Neural cell (in vitro differentiated cells): ENCODE measurements around the gene ADAM10. TPM values are rescaled to one million over a fixed set of nuclear protein-coding genes. Genes with fewer than 3 reads are reported as not detected.
A peak's percentile ranks its signal among the peaks of the same experiment; 100 is the strongest.

Experiments
- H2AFZ ChIP-seq: fragments of 200-600, 300-800 bp; sonication (generic), shearing (Covaris generic); 2 replicates; pipeline ENCODE4 v1.6.0; 2014; ENCODE audit warnings: low read depth, mild to moderate bottlenecking, antibody characterized with exemption, low read length, moderate library complexity
- H3F3A ChIP-seq: fragments of 200-600 bp; shearing (Covaris generic); 2 replicates; pipeline ENCODE4 v1.6.1; 2016; ENCODE audit warnings: mild to moderate bottlenecking, moderate library complexity, mixed read lengths, antibody characterized with exemption, low read length; ENCODE audit not compliant: insufficient read depth, poor library complexity, severe bottlenecking
- H3K27ac ChIP-seq: fragments of 200-600, 300-800 bp; sonication (generic), shearing (Covaris generic); 2 replicates; pipeline ENCODE4 v1.5.1; 2014; ENCODE audit warnings: mild to moderate bottlenecking, low read length, moderate library complexity
- H3K27me3 ChIP-seq: fragments of 300-800, 200-600 bp; sonication (generic), shearing (Covaris generic); 2 replicates; pipeline ENCODE4 v1.6.0; 2014; ENCODE audit warnings: mild to moderate bottlenecking, low read depth, low read length, moderate library complexity; ENCODE audit not compliant: insufficient read depth
- H3K36me3 ChIP-seq: fragments of 300-800, 200-600 bp; sonication (generic), shearing (Covaris generic); 2 replicates; pipeline ENCODE4 v1.5.1; 2014; ENCODE audit warnings: mild to moderate bottlenecking, antibody characterized with exemption, low read length, moderate library complexity; ENCODE audit not compliant: insufficient read depth
- H3K4me2 ChIP-seq: fragments of 300-800, 200-600 bp; sonication (generic), shearing (Covaris generic); 2 replicates; pipeline ENCODE4 v1.6.0; 2014; ENCODE audit warnings: mild to moderate bottlenecking, low read length
- H3K4me3 ChIP-seq: fragments of 300-800, 200-600 bp; sonication (generic), shearing (Covaris generic); 2 replicates; pipeline ENCODE4 v1.5.1; 2014; ENCODE audit warnings: mild to moderate bottlenecking, low read length, moderate library complexity
- H3K79me2 ChIP-seq: fragments of 200-600 bp; shearing (Covaris generic); replicated peaks from 2 replicates; pipeline ENCODE4 v1.6.0; 2014; ENCODE audit warnings: mild to moderate bottlenecking, low read length, moderate library complexity; ENCODE audit not compliant: insufficient read depth
- H3K9ac ChIP-seq: fragments of 300-800, 200-600 bp; sonication (generic), shearing (Covaris generic); 2 replicates; pipeline ENCODE4 v1.6.1; 2016; ENCODE audit warnings: mild to moderate bottlenecking, low read length, mixed read lengths
- H3K9me2 ChIP-seq: fragments of 200-600 bp; shearing (Covaris generic); 2 replicates; pipeline ENCODE4 v1.6.1; 2016; ENCODE audit warnings: mild to moderate bottlenecking, low read length, mixed read lengths; ENCODE audit not compliant: insufficient read depth
- H3K9me3 ChIP-seq: fragments of 200-600, 300-800 bp; sonication (generic), shearing (Covaris generic); 2 replicates; pipeline ENCODE4 v1.6.1; 2016; ENCODE audit warnings: mild to moderate bottlenecking, mixed run types, low read length, moderate library complexity, mixed read lengths
- H4K20me1 ChIP-seq: fragments of 200-600 bp; shearing (Covaris generic); 2 replicates; pipeline ENCODE4 v1.6.1; 2016; ENCODE audit warnings: mild to moderate bottlenecking, mixed run types; ENCODE audit not compliant: insufficient read depth
- MXI1 ChIP-seq: fragments of 450-650 bp; conservative IDR thresholded peaks from 2 replicates; pipeline ENCODE4 v1.6.1; 2014; ENCODE audit warnings: antibody characterized with exemption, mild to moderate bottlenecking; ENCODE audit not compliant: poor library complexity, severe bottlenecking
- POLR2AphosphoS5 ChIP-seq: IDR thresholded peaks from 2 replicates; pipeline ENCODE4 v1.6.1; 2012
- RAD21 ChIP-seq: fragments of 450-650 bp; conservative IDR thresholded peaks from 2 replicates; pipeline ENCODE4 v1.6.1; 2014; ENCODE audit warnings: antibody characterized with exemption, mild to moderate bottlenecking, moderate library complexity
- SMC3 ChIP-seq: fragments of 450-650 bp; conservative IDR thresholded peaks from 2 replicates; pipeline ENCODE4 v1.6.1; 2014; ENCODE audit warnings: antibody characterized with exemption, mild to moderate bottlenecking, moderate library complexity; ENCODE audit not compliant: poor library complexity
- TAF1 ChIP-seq: IDR thresholded peaks from 2 replicates; pipeline ENCODE4 v1.6.1; 2012; ENCODE audit warnings: low read depth
- polyA plus RNA-seq: library from polyadenylated mRNA; depleted of rRNA; stranded (reverse); fragments of >200 nt; gene quantifications from 2 replicates; pipeline ENCODE4 v1.2.3, GENCODE V29; 2014
- TF ChIP-seq, protein P1 (sequence below): fragments of 450-650 bp; IDR thresholded peaks from 2 replicates; pipeline ENCODE4 v1.5.1; 2014; ENCODE audit warnings: antibody characterized with exemption, mild to moderate bottlenecking, moderate library complexity; ENCODE audit not compliant: poor library complexity, severe bottlenecking
- TF ChIP-seq, protein P2 (sequence below): IDR thresholded peaks from 2 replicates; pipeline ENCODE4 v1.6.1; 2012; ENCODE audit warnings: borderline replicate concordance

Gene ADAM10
- polyA plus RNA-seq, 1 donor from 2014 or later: 66.3 TPM

DNA sequence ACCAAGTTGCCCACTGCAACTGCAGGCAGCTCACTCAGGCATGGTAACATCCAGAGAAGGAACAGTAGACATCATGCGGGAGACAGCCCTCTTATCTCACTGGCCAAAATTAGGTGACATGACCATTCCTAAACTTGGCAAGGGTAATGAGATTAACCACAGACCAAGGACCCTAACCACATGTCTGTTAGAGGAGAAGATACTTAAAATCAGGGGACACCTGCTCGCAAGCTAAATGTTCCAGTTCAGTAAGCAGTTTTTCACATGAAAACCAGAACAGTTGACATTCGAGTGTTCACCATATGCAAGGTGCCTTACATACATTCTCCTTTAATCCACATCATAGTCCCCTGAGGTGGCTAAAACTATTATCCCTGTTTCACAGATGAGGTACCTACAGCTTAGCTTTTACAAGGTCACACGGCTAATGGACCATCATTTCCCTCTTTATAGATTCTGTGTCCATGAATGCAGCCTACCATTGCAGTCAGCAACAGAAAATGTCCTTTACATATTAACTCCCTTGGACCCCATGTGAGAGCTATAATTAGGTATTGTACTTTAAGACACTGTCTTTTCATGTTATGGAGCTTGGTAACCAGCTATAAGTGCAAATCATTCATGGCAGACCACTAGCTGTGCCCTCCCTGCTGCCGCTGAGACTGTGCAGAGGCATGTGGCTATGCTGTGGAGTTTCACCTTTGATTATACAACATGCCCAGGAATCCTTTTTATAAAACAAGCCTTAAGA lies 163.6 kb downstream of the ADAM10 start:
- no peak overlapping the region for H3K27ac ChIP-seq
- H3K9me2 ChIP-seq: no peaks in the 10 kb centered on the region
- H3K9me3 ChIP-seq: no peaks in the 10 kb centered on the region
- H3K27me3 ChIP-seq: no peaks in the 10 kb centered on the region
- no peaks in the 10 kb centered on the region for H3F3A ChIP-seq
- no peak overlapping the region for H3K4me3 ChIP-seq
- H3K9ac ChIP-seq: no peak overlapping the region
- TF ChIP-seq POLR2AphosphoS5 (peak; percentile 68), MXI1 (no peak)
- no peak overlapping the region for H2AFZ ChIP-seq
- no peak overlapping the region for H3K4me2 ChIP-seq
- no peaks in the 10 kb centered on the region for H4K20me1 ChIP-seq
- H3K79me2 ChIP-seq: no peaks in the 10 kb centered on the region
- H3K36me3 ChIP-seq: no peaks in the 10 kb centered on the region

DNA sequence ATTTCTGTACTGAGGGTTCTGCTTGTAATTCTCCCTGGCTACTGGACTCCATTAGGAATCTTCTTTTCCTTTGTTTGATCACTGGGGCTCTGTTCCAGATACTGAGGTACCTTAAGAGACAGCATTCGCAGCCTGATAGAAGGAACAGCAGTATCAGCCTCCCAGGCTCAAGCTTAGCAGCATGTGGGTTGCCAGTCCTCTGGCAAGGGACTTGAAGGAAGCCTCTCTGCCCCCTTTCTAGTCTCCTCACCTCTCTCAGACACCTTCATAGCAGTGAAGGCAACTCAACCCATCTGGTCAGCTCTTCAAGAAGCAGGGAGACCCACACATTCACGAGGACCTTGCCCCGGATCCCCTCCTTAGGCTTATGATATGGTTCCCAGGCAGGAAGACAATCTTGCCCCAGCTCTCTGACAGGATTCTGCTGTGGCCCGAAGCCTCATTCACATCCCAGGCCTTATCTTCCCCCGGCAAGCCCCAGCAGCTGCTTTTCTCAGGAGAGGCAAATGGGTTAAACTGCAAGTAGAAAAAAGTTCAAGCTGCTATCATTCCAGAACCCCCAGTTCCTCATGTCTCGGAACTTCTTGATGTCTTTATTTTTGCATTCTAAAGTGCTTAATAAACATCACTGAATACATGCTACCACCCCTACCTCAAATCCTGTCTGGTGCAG lies 164.6 kb downstream of the ADAM10 start:
- TF ChIP-seq SMC3 (no peak), TAF1 (no peak), MXI1 (no peak), RAD21 (no peak), POLR2AphosphoS5 (no peak)
- TF ChIP-seq, protein P1, sequence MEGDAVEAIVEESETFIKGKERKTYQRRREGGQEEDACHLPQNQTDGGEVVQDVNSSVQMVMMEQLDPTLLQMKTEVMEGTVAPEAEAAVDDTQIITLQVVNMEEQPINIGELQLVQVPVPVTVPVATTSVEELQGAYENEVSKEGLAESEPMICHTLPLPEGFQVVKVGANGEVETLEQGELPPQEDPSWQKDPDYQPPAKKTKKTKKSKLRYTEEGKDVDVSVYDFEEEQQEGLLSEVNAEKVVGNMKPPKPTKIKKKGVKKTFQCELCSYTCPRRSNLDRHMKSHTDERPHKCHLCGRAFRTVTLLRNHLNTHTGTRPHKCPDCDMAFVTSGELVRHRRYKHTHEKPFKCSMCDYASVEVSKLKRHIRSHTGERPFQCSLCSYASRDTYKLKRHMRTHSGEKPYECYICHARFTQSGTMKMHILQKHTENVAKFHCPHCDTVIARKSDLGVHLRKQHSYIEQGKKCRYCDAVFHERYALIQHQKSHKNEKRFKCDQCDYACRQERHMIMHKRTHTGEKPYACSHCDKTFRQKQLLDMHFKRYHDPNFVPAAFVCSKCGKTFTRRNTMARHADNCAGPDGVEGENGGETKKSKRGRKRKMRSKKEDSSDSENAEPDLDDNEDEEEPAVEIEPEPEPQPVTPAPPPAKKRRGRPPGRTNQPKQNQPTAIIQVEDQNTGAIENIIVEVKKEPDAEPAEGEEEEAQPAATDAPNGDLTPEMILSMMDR: no peak
- TF ChIP-seq, protein P2, sequence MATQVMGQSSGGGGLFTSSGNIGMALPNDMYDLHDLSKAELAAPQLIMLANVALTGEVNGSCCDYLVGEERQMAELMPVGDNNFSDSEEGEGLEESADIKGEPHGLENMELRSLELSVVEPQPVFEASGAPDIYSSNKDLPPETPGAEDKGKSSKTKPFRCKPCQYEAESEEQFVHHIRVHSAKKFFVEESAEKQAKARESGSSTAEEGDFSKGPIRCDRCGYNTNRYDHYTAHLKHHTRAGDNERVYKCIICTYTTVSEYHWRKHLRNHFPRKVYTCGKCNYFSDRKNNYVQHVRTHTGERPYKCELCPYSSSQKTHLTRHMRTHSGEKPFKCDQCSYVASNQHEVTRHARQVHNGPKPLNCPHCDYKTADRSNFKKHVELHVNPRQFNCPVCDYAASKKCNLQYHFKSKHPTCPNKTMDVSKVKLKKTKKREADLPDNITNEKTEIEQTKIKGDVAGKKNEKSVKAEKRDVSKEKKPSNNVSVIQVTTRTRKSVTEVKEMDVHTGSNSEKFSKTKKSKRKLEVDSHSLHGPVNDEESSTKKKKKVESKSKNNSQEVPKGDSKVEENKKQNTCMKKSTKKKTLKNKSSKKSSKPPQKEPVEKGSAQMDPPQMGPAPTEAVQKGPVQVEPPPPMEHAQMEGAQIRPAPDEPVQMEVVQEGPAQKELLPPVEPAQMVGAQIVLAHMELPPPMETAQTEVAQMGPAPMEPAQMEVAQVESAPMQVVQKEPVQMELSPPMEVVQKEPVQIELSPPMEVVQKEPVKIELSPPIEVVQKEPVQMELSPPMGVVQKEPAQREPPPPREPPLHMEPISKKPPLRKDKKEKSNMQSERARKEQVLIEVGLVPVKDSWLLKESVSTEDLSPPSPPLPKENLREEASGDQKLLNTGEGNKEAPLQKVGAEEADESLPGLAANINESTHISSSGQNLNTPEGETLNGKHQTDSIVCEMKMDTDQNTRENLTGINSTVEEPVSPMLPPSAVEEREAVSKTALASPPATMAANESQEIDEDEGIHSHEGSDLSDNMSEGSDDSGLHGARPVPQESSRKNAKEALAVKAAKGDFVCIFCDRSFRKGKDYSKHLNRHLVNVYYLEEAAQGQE: no peak
- Histone ChIP-seq H3K27ac (no peak overlapping the region), H3K36me3 (no peaks in the 10 kb centered on the region), H3K79me2 (no peaks in the 10 kb centered on the region), H3F3A (no peaks in the 10 kb centered on the region), H3K9me2 (no peaks in the 10 kb centered on the region), H3K4me2 (no peak overlapping the region), H3K9me3 (no peaks in the 10 kb centered on the region), H4K20me1 (no peaks in the 10 kb centered on the region), H2AFZ (no peak overlapping the region), H3K9ac (no peak overlapping the region), H3K27me3 (no peaks in the 10 kb centered on the region), H3K4me3 (no peak overlapping the region)
